Nucleus accumbens (tissue), 56 donors: ENCODE measurements around the gene KDM4B.
"Not testable (repeated sequence)": the region's sequence is repeated elsewhere in the genome, so short reads cannot be mapped to it uniquely, and the experiment has no call there.

Experiments used
- DNase-seq, 56 donors: peaks; one replicate each; lab custom pipeline; 2025; lab: John Stamatoyannopoulos, UW

Gene KDM4B

DNA sequence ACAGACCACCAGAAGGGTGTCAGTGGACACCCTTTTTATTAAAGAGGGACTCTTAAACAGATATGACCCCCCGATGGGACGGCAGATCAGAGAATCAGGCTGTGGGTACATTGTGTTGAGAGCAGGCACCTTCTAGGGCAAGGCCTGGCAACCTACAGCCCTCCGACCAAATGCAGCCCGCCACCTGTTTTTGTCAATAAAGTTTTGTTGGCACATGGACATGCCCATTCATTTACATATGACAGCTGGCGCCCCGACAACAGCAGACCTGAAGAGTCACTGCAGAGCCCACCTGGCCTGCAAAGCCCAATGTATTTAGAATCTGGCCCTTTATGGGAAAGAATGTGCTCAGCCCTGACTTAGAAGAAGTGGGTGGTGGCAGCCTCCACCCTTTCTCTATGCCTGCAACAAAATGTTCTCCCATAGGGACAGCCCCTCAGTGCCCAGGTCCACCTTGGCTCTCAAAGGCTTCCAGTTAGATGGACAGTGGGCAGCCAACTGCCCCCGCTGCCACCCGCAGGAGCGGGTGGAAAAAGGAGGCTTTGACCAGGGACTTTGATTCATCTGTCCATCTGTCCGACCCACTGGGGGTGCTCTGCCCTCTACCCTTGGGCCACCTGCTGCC is 186.8 kb downstream of the KDM4B start:
- no peak for DNase-seq

DNA sequence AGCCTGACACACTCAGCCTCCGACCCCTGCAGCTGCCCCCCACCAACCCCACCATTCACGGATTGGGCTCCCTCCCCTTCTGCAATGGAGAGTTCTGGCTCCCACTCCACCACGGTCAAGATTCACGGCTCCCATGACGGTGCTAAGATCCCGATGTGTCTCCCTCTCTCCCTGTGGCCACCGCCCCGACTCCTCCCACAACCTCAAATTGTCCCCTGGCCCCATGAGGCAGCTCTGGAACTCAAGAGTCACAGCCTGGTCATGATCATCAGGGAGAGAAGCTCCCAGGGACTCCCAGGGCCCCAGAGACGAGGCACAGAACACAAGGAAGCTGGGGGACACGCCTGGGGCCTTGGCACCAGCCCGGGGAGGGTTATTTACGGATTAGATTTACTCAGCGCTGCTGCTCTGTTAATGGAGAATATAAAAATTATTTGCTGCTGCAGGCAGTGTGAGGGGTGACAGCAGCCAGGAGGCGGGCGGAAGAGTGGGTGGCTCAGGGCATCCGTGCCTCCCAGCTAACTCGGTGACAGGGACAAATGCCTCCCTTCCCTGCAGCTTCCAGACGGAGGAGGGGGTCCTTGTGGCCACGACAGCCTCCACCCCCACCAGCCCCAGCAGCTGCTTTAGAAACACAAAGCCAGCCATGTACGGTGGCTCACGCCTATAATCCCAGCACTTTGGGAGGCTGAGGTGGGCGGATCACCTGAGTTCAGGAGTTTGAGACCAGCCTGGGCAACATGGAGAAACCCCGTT is 187.5 kb downstream of the KDM4B start:
- DNase-seq, result peak in 2 of 56 donors; percentile 9 to 14

DNA sequence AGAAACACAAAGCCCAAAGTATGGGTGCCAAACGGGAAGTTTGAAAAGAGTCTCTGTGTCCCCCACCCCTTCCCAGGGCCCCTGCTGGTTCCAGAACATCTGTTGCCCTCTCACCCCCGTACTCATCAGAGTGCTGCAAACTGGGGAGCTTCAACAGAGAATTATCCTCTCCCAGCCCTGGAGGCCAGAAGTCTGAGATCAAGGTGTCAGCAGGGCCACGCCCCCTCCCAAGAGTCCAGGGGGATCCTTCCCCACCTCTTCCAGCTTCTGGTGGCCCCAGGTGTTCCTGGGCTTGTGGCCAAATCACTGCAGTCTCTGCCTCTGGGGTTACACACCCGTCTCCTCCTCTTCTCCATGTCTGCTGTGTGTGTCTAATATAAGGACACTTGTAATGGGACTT is 188.3 kb downstream of the KDM4B start:
- DNase-seq, result no peak

DNA sequence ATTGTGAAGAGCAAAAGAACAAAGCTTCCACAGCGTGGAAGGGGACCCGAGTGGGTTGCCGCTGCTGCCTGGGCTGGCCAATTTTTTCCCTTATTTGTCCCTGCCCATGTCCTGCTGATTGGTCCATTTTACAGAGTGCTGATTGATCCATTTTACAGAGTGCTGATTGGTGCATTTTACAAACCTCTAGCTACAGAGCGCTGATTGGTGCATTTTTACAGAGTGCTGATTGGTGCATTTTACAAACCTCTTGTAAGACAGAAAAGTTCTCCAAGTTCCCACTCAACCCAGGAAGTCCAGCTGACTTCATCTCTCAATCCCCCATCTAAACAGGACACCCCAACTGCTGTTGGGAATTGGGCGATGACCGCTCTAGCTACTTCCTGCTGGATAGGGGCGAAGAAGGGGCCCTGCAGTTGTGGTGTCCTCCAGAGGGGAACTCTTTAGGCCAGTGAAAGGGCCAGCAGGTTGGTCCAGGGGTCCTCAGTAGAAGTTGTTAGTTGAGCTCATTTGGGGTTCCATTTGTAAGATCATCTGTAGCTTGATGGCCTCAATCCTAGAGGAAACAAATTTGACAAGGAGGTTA is 189.7 kb downstream of the KDM4B start:
- not testable (repeated sequence) for DNase-seq

DNA sequence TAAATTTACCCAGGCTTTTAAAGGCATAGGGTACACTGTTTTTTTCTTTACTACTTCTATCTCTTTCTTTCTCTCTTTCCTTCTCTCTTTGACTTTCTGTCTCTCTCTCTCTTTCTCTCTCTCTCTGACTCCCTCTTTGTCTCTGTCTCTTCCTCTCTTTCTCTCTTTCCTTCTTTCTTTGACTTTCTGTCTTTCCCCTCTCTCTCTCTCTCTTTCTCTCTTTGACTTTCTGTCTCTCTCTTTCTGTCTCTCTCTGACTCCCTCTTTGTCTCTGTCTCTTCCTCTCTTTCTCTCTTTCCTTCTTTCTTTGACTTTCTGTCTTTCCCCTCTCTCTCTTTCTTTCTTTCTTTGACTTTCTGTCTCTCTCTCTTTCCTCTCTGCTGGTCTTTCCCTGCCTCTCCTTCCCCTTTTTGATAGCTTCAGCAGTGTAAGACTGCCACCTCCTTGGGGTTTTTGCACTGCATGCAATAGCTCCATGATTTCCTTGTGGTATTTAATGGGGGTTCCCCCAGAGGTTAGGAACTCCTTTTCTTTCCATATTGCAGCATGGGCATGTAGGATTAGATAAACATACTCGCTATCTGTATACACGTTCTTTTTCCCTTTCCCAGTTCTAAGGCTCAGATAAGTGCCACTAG is 191.4 kb downstream of the KDM4B start:
- DNase-seq, result not testable (repeated sequence)

DNA sequence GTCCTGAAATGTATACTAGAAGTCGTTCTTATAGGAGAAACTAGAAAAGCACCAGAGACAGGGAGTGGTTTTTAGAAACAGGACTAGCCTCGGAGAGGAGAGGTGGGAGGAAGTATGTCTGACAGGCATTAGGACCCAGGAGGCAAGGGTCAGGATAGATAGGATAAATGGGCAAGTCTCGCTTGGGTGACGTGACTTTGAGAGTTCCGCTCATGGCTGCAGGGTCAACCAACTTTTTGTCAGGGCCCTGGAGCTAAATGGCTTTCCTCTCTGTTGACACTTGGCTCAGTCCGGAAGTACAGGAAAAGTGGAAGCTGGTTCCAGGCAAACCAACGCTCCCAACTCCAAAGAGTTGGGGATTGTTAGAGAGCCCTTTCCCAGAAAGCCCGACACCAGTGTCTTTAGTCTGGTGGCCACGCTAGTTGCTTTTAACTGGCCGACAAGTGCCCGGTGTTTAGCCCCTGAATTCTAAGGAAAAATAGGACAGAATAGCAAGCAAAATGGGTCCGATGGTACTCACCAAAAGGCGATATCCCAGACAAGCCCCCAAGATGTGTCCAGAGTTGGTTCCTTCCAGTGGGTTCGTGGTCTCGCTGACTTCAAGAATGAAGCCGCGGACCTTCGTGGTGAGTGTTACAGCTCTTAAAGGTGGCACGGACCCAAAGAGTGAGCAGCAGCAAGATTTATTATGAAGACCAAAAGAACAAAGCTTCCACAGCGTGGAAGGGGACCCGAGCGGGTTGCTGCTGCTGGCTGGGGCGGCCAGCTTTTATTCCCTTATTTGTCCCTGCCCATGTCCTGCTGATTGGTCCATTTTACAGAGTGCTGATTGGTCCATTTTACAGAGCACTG is 196.2 kb downstream of the KDM4B start:
- DNase-seq, result not testable (repeated sequence)

DNA sequence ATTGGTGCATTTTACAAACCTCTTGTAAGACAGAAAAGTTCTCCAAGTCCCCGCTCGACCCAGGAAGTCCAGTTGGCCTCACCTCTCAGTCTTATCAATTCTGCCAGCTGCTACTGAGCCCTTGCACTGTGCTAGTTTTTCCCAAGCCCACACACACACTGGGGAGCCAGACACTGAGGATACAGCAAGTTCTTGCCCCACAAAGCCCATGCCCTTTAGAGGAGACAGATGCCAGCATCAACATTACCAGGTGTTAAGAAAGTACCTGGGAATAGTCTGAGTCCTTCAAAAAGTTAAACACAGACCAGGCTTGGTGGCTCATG is 196.7 kb downstream of the KDM4B start:
- no peak for DNase-seq

DNA sequence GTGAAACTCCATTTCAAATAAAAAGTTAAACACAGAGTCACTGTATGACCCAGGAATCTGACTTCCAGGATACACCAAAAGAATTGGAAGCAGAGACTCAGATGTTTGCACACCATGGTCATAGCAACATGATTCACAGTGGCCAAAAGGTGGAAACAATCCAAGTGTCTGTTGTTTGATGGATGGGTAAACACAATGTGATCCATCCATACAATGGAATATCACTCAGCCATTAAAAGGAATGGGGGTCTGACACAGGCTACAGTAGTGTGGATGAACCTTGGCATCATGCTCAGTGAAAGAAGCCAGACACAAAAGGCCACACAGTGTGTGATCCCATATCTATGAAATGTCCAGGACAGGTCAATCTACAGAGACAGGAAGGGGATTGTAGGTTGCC is 197.3 kb downstream of the KDM4B start:
- DNase-seq, result no peak

DNA sequence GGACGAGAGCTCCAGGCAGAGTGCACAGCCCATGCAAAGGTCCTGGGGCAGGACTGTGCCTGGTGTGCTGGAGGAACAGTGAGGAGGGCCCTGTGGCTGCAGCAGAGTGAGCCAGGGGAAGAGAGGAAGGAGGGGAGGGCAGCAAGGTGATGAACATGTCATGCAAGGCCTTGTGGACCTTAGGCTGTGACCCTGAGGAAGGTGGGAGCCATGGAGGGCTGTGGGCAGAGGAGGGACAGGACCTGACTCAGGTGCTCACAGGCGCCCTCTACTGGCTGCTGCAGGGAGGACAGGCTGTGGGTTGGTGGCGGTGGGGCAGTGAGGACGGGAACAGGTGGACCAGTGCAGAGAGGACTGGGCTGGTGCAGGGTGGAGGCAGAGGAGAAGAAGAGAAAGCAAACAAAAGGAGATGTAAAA is 201.4 kb downstream of the KDM4B start:
- peak in 3 of 56 donors; percentile 2 to 13 (median 11) for DNase-seq

DNA sequence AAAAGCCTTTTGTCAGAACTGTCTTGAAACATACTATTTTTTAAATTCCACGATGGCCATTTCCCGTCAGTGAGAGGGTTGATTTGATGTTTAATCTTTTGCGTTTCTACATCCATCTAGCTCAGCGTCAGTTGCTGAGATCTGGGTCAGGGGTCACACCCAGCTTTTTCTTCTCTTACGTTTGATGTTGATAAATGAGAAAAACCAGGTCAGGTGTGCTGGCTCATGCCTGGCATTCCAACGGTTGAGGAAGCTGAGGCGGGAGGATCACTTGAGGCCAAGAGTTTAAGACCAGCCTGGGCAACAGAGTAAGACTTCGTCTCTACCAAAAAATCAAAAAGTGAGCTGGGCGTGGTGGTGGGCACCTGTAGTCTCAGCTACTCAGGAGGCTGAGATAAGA is 202.8 kb downstream of the KDM4B start:
- DNase-seq, result no peak

DNA sequence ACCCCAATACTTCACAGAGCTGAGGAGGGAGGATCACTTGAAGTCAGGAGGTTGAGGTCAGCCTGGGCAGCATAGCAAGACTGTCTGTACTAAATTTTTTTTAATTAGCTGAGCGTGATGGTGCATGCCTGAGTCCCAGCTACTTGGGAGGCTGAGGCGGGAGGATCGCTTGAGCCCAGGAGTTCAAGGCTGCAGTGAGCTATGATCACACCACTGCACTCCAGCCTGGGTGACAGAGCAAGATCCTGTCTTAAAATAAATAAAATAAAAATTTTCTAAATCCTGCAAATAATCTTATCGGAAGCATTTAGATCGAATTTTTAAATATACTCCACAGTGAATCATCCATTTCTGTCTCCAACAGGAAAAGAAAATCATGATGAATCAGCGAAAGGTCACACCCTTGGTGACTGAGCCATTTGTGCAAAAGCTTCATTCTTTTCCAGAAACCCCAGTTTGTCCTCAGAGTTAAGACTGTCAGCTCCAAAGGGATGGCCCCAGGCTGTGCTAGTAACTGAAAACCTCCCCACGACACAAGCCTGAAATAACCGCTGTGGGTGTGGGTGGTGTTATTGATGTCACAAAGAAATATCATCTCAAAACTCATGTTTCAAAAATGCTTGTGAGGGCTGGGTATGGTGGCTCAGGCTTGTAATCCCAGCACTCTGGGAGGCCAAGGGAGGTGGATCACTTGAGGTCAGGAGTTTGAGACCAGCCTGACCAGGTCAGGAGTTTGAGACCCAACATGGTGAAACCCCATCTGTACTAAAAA is 204.1 kb downstream of the KDM4B start:
- peak in 27 of 56 donors; percentile 5 to 72 (median 32) for DNase-seq

DNA sequence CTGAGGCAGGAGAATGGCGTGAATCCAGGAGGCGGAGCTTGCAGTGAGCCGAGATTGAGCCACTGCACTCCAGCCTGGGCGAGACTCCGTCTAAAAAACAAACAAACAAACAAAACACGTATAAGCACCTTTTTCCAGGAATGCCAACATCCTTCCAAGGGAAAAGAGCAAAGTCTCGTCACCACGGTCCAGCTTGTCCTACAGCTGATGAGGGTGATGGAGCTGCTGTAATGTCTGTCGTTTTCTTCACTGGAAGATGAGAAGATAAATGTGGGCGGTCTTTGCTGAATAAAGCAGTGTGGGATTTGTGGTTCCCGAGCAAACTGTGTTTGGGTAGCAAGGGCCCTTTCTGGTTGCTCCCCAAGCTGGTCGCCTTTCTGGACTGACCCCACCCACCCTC is 205.1 kb downstream of the KDM4B start:
- DNase-seq, result no peak

DNA sequence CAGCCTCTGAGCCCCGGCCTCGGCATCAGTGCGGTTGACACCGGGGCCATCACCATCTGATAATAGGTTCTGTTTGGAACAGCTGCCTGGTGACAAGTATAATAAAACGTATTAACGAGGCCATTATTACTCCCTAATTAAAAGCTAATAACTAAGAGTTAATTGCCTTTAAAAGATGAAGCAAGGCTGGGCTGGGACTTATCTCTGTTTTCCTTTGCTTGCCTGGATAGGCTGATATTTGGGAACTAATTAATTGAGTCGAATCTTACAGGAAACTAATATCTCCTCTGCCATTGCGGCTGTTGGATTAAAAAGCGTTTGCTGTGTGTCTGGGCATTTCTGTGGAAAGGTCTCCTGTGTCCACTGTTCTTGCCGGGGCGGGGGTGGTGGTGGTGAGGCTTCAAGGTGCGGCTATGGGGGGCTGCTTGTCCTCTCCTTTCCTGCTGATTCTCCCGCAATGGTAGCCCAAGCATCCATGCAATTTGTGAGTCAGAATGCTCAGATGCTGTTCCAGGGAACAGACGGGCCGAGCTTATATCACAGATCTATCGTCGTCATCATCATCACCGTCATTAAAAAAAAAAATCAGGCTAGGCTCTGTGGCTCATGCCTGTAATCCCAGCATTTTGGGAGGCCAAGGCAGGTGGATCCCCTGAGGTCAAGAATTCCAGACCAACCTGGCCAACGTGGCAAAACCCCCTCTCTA is 209.0 kb downstream of the KDM4B start:
- no peak for DNase-seq

DNA sequence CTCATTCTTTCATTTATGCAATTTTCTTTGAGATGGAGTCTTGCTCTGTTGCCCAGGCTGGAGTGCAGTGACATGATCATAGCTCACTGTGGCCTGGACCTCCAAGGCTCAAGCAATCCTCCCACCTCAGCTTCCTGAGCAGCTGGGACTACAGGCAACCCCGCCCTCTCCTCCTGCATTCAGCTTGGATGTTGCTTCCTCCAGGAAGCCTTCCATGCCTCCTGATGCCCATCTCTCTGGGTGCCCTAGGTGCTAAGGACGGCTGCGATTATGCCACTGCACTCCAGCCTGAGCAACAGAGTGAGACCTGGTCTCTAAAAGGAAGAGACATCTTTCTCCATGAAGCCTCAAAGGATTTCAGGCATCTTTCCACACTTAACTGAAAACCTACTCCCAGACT is 209.9 kb downstream of the KDM4B start:
- no peak for DNase-seq

DNA sequence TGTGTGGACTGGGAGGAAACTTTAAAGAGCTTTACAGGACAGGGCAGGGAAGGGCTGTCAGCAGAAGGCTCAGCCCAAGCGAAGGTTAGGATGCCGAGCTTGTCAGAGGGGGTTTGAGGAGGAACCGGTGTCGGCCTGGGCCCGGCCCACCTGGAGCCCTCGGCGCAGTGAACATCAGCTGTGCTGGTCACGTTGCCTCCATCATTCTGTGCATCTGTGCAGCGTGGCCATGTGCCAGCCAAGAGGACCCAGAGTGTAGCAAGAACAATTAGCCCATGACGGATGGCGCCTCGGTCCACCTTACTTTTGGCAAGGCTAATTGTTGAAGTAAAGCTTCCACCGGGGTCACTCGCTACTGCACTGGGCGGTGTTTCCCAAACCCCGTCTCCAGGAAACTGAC is 210.3 kb downstream of the KDM4B start:
- no peak for DNase-seq

DNA sequence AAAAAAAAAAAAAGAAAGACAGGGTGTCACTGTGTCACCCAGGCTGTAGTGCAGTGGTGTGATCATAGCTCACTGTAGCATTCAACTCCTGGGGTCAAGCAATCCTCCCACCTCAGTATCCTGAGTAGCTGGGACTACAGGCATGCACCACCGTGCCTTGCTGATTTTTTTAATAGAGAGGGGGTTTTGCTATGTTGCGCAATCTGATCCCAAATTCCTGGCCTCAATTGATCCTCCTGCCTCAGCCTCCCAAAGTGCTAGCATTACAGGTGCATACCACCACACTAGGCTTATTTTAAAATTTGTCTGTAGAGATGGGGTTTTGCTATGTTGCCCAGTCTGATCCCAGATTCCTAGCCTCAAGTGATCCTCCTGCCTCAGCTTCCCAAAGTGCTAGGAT is 212.4 kb downstream of the KDM4B start:
- DNase-seq, result no peak

DNA sequence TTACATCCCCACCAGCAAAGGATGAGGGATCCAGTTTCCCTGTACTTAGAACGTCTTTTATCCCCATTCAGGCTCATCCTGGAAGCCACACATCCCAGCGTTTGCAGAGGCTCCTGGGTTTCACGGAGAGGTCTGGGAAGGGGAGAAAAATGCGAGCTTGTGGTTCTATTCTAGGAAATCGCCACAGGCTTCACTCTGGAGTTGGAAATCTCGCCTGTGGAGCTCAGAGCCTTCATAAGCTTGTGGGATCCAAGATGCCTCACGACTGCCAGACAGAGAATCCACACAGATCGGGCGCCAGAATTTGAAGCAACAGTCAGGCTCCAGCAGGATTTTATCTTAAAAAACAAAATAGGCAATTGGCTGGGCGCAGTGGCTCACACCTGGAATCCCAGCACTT is 213.8 kb downstream of the KDM4B start:
- DNase-seq, result no peak

DNA sequence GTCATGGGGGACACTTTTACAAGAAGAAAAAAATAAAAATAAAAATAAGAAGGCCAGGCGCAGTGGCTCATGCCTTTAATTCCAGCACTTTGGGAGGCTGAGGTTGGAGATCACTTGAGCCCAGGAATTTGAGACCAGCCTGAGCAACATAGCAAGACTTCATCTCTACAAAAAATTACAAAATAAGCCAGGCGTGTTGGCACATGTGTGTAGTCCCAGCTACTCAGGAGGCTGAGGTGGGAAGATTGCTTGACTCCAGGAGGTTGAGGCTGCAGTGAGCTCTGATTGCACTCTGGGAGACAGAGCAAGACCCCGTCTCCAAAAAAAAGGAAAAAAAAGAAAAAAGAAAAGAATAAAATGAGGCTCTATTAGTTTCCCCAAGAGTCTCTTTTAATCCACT is 214.7 kb downstream of the KDM4B start:
- DNase-seq, result no peak

DNA sequence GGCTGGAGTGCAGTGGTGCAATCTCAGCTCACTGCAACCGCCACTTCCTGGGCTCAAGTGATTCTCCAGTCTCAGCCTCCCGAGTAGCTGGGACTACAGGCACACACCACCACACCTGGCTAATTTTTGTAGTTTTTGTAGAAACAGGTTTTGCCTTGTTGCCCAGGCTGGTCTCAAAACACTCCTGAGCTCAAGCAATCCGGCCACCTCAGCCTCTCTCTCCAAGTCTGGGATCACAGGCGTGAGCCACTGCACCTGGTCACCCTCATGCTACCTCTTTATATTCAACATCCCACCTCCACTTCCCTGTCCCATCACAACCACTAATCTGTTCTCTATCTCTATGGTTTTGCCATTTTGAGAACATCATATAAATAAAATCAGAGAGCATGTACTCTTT is 216.0 kb downstream of the KDM4B start:
- no peak for DNase-seq
